H9 (cell line): ENCODE data around the gene SOCS3. TPM values are rescaled to one million over a fixed set of nuclear protein-coding genes. Genes with fewer than 3 reads are reported as not detected.

Experiments
- DNase-seq: peaks from one replicate; pipeline ENCODE4 v3.0.0-alpha.2; 2017
- H2AFZ ChIP-seq: one replicate; pipeline ENCODE4 v1.6.1; 2013; ENCODE audit warnings: mild to moderate bottlenecking, low read length, control low read depth, moderate library complexity
- H2AK5ac ChIP-seq: 2 replicates; pipeline ENCODE4 v1.6.1; 2013; ENCODE audit warnings: low read length, control low read depth, mixed read lengths; ENCODE audit not compliant: insufficient read length
- H2BK120ac ChIP-seq: one replicate; pipeline ENCODE4 v1.6.1; 2013; ENCODE audit warnings: low read depth, mild to moderate bottlenecking, low read length, control low read depth, inconsistent platforms; ENCODE audit not compliant: poor library complexity, severe bottlenecking
- H2BK12ac ChIP-seq: 2 replicates; pipeline ENCODE4 v1.6.1; 2013; ENCODE audit warnings: low read length, control low read depth, mixed read lengths, low read depth; ENCODE audit not compliant: insufficient read length
- H2BK15ac ChIP-seq: 2 replicates; pipeline ENCODE4 v1.6.1; 2013; ENCODE audit warnings: low read depth, low read length, control low read depth
- H2BK20ac ChIP-seq: one replicate; pipeline ENCODE4 v1.6.1; 2013; ENCODE audit warnings: low read depth, mild to moderate bottlenecking, low read length, control low read depth, inconsistent platforms; ENCODE audit not compliant: poor library complexity, severe bottlenecking
- H2BK5ac ChIP-seq: 2 replicates; pipeline ENCODE4 v1.6.1; 2013; ENCODE audit warnings: low read length, control low read depth, mixed read lengths; ENCODE audit not compliant: insufficient read length
- H3K14ac ChIP-seq: 2 replicates; pipeline ENCODE4 v1.6.1; 2013; ENCODE audit warnings: low read length, control low read depth; ENCODE audit not compliant: insufficient read depth
- H3K18ac ChIP-seq: 2 replicates; pipeline ENCODE4 v1.6.1; 2013; ENCODE audit warnings: low read depth, mild to moderate bottlenecking, mixed read lengths, low read length, control low read depth; ENCODE audit not compliant: insufficient read length
- H3K23ac ChIP-seq: 2 replicates; pipeline ENCODE4 v1.6.1; 2013; ENCODE audit warnings: low read length, control low read depth, mixed read lengths, low read depth; ENCODE audit not compliant: insufficient read length
- H3K23me2 ChIP-seq: 2 replicates; pipeline ENCODE4 v1.6.1; 2013; ENCODE audit warnings: low read depth, mild to moderate bottlenecking, mixed read lengths, low read length, control low read depth; ENCODE audit not compliant: insufficient read length, poor library complexity, severe bottlenecking
- H3K27ac ChIP-seq: 2 replicates; pipeline ENCODE4 v1.5.1; 2013; ENCODE audit warnings: low read length, control low read depth, mixed read lengths, low read depth; ENCODE audit not compliant: insufficient read length
- H3K27me3 ChIP-seq: 2 replicates; pipeline ENCODE4 v1.6.1; 2013; ENCODE audit warnings: low read length, control low read depth, inconsistent platforms; ENCODE audit not compliant: insufficient read depth
- H3K4ac ChIP-seq: 2 replicates; pipeline ENCODE4 v1.6.1; 2013; ENCODE audit warnings: low read depth, mild to moderate bottlenecking, control low read depth, inconsistent platforms, low read length, moderate library complexity
- H3K4me1 ChIP-seq: 2 replicates; pipeline ENCODE4 v1.6.1; 2013; ENCODE audit warnings: low read length, control low read depth, inconsistent platforms; ENCODE audit not compliant: insufficient read depth
- H3K4me2 ChIP-seq: 2 replicates; pipeline ENCODE4 v1.6.1; 2013; ENCODE audit warnings: low read length, control low read depth, mixed read lengths; ENCODE audit not compliant: insufficient read length, insufficient read depth
- H3K56ac ChIP-seq: 2 replicates; pipeline ENCODE4 v1.6.1; 2013; ENCODE audit warnings: low read depth, mild to moderate bottlenecking, mixed read lengths, low read length, control low read depth; ENCODE audit not compliant: insufficient read length
- H3K79me1 ChIP-seq: 2 replicates; pipeline ENCODE4 v1.6.1; 2013; ENCODE audit warnings: low read depth, mild to moderate bottlenecking, moderate library complexity, low read length, control low read depth, inconsistent platforms; ENCODE audit not compliant: insufficient read depth, poor library complexity, severe bottlenecking
- H3K79me2 ChIP-seq: 2 replicates; pipeline ENCODE4 v1.6.1; 2013; ENCODE audit warnings: low read length, control low read depth, inconsistent platforms; ENCODE audit not compliant: insufficient read depth
- H3K9ac ChIP-seq: 2 replicates; pipeline ENCODE4 v1.6.1; 2013; ENCODE audit warnings: low read length, control low read depth, mixed read lengths; ENCODE audit not compliant: insufficient read length; ENCODE audit errors: extremely low read depth
- H3K9me3 ChIP-seq: one replicate; pipeline ENCODE4 v1.6.1; 2013; ENCODE audit warnings: low read depth, low read length, inconsistent platforms; ENCODE audit not compliant: control insufficient read depth
- H3T11ph ChIP-seq: one replicate; pipeline ENCODE4 v1.6.1; 2013; ENCODE audit warnings: mild to moderate bottlenecking, low read length, control low read depth, inconsistent platforms
- H4K20me1 ChIP-seq: one replicate; pipeline ENCODE4 v1.6.1; 2013; ENCODE audit not compliant: control insufficient read depth, insufficient read length, insufficient read depth
- H4K5ac ChIP-seq: 2 replicates; pipeline ENCODE4 v1.6.1; 2013; ENCODE audit warnings: low read depth, mild to moderate bottlenecking, mixed read lengths, low read length, control low read depth; ENCODE audit not compliant: insufficient read length
- H4K8ac ChIP-seq: replicated peaks from 2 replicates; pipeline ENCODE4 v1.6.1; 2013; ENCODE audit warnings: low read length, control low read depth, mixed read lengths, low read depth; ENCODE audit not compliant: insufficient read length
- H4K91ac ChIP-seq: 2 replicates; pipeline ENCODE4 v1.6.1; 2013; ENCODE audit warnings: low read depth, mild to moderate bottlenecking, moderate library complexity, mixed read lengths, low read length, control low read depth; ENCODE audit not compliant: insufficient read length
- H3K27ac Mint-ChIP-seq, 3 experiments: 2 replicates in 2 of 3; 3 replicates in 1 of 3; pipeline ENCODE4 v1.8.0; 2020 to 2021; ENCODE audit warnings: mixed read lengths in 3 of 3, mild to moderate bottlenecking in 1 of 3, moderate library complexity in 1 of 3
- H3K27me3 Mint-ChIP-seq: 2 replicates; pipeline ENCODE4 v1.8.0; 2021; ENCODE audit warnings: low read depth, mild to moderate bottlenecking, moderate library complexity, mixed read lengths
- H3K36me3 Mint-ChIP-seq, 3 experiments: 2 replicates in 2 of 3; 3 replicates in 1 of 3; pipeline ENCODE4 v1.8.0; 2020 to 2021; ENCODE audit warnings: low read depth in 3 of 3, mixed read lengths in 3 of 3; ENCODE audit not compliant: insufficient read depth in 1 of 3
- H3K4me1 Mint-ChIP-seq, 2 experiments: 2 replicates each; pipeline ENCODE4 v1.8.0; 2020; ENCODE audit warnings: mixed read lengths in 2 of 2
- H3K4me3 Mint-ChIP-seq, 2 experiments: 2 replicates in 1 of 2; 3 replicates in 1 of 2; pipeline ENCODE4 v1.8.0; 2020 to 2021; ENCODE audit warnings: mild to moderate bottlenecking in 2 of 2, mixed read lengths in 2 of 2, moderate library complexity in 1 of 2
- H3K9me3 Mint-ChIP-seq, 2 experiments: 2 replicates in 1 of 2; 3 replicates in 1 of 2; pipeline ENCODE4 v1.8.0; 2020; ENCODE audit warnings: mild to moderate bottlenecking in 2 of 2, mixed read lengths in 2 of 2, moderate library complexity in 1 of 2
- CTCF ChIP-seq: fragments of 200-600 bp; sonication (generic); conservative IDR thresholded peaks from 3 replicates; pipeline ENCODE4 v1.8.0; 2021; ENCODE audit warnings: antibody characterized with exemption, mild to moderate bottlenecking
- WGBS: extraction: QIAGEN DNeasy Blood & Tissue Kit; methylation state at CpG from one replicate; pipeline ENCODE4 v1.1.7; 2013; ENCODE audit warnings: missing lambda C conversion rate, low lambda C conversion rate, mixed read lengths; ENCODE audit not compliant: insufficient read length; ENCODE audit errors: extremely low coverage; 5-methylcytosine and 5-hydroxymethylcytosine counted together
- total RNA-seq: library from RNA; stranded (reverse); gene quantifications from 2 replicates; pipeline ENCODE4 v1.2.1, GENCODE V29; 2021

Gene SOCS3
- total RNA-seq, 1 experiment from 2014 or later: 9.5 TPM

GRCh38 chr17:78340183-78340955 lies 19.5 kb downstream of the SOCS3 start:
- no peak for TF ChIP-seq CTCF
- Histone ChIP-seq H3K4me2 (no peak overlapping the region), H3K27ac (no peak overlapping the region), H4K20me1 (no peaks in the 10 kb centered on the region), H4K91ac (no peak overlapping the region), H3K9ac (no peak overlapping the region), H3T11ph (no peak overlapping the region), H2BK120ac (no peak overlapping the region), H2BK12ac (no peak overlapping the region), H3K4me1 (no peaks in the 10 kb centered on the region; the same call in 1 of the 2 replicates), H4K5ac (no peak overlapping the region), H4K8ac (no peak overlapping the region), H3K9me3 (no peaks in the 10 kb centered on the region), H3K23ac (no peak overlapping the region), H3K27me3 (no peaks in the 10 kb centered on the region), H3K79me2 (no peaks in the 10 kb centered on the region), H2BK15ac (no peak overlapping the region), H2AK5ac (no peak overlapping the region), H2AFZ (no peak overlapping the region), H3K56ac (no peak overlapping the region), H2BK20ac (no peak overlapping the region), H3K23me2 (no peaks in the 10 kb centered on the region), H3K79me1 (no peaks in the 10 kb centered on the region), H3K18ac (no peak overlapping the region), H2BK5ac (no peak overlapping the region), H3K14ac (no peak overlapping the region), H3K4ac (no peak overlapping the region)
- Mint-ChIP-seq H3K27me3 (peaks cover 46% of the 10 kb centered on the region), H3K36me3 (no peaks in the 10 kb centered on the region), H3K4me1 (peaks cover 14 to 19% of the 10 kb centered on the region in 2 experiments), H3K4me3 (peak overlapping the region in 1 of 2 experiments; percentile 34; a peak in 3 of 5 replicates), H3K9me3 (no peaks in the 10 kb centered on the region), H3K27ac (no peak overlapping the region)
- WGBS: no CpG with 5 or more reads among the region's 10 CpGs
- no peak for DNase-seq
